NCI-H2227 (cell line): Measurements from ENCODE around the gene ABHD1.
"Not testable (repeated sequence)": the region's sequence is repeated elsewhere in the genome, so short reads cannot be mapped to it uniquely, and the experiment has no call there.

ENCODE experiments used
- DNase-seq: peaks from one replicate; lab custom pipeline; 2025; ENCODE audit not compliant: unreplicated experiment; lab: John Stamatoyannopoulos, UW

Gene ABHD1

DNA sequence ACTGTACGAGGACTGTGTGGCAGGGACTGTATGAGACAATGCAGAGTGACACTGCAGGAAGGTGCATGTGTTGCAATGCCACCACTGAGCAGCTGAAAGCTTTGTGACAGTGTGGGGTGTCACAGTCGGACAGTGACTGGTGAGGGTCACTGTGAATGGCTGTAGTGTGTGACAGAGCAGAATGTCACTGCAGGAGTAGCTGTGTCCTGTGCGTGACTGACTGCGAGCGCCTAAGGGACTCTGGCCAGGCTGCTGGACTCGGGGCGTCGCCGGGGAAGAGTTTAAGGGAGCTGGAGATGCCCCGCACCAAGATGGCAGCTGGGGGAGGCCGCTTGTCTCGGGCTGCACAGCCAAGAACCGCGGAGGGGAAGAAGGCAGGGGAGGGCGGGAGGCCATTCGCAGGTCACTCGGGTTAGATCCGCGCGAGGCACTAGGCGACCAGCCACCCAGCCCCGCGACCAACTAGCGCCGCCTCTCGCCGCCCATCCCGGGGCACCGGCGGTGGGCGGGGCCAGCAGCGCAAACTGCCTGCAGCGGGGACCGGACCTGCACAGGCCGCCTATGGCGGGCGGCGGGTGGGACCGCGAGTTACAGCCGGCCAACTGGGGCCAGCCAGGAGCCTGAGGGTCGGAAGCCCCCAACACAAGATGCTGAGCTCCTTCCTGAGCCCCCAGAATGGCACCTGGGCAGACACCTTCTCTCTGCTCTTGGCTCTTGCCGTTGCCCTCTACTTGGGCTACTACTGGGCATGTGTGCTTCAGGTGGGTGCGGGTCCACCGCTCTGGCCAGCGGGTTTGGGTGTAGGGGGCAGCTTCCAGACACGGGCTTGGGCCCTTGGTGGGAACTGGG lies at the start of gene ABHD1:
TSS of gene ABHD1 (plus strand) at position 514 of the 849 bp plus-strand sequence. CDS start at position 648, 134 bp downstream.
- peak; percentile 59 for DNase-seq

DNA sequence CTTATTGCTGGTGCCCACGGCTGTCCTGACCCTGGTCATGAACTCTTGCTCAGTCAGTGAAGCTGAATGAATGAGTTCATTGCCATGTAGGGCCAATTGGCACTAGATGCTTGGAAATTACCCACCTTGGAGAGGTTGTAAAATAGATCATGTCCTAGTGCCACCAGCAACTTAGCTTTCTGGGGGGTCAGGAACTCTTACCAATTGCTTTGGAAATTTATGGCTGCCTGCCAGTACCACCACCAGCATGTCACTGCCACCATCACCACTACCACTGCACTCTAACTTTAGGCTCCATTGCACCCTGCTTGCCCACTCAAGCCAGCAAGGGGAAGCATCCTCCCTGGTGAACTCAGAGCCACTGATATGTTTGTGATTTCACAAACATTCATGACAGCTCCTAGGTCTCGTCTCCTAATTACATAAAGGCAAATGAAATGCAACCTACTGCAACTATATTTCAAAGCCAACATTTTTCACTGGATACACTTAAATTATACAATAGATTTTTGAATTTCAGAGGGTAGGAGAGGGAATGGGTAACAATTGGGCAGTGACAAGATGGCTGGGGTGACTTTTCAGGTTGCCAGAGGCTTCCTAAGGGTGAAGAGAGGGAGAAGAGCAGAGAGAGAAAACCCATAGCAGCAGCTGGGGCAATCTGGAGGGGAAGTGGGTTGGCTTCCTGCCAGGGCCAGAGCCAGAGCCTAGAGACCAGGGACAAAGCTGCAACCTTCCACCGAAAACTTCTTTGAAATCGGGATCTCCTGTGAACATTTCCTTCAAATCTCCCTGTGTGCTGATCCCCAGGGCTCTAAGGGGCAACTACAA lies 48.7 kb upstream of the ABHD1 start:
- peak; percentile 19 for DNase-seq

DNA sequence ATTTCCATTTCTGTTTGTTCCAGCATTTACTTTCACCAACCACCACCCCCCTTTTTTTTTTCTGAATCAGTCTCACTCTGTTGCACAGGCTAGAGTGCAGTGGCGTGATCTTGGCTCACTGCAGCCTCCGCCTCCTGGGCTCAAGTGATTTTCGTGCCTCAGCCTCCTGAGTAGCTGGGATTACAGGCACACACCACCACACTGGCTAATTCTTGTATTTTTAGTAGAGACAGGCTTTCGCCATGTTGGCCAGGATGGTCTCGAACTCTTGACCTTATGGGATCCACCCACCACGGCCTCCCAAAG lies 48.1 kb upstream of the ABHD1 start:
- DNase-seq: not testable (repeated sequence)

DNA sequence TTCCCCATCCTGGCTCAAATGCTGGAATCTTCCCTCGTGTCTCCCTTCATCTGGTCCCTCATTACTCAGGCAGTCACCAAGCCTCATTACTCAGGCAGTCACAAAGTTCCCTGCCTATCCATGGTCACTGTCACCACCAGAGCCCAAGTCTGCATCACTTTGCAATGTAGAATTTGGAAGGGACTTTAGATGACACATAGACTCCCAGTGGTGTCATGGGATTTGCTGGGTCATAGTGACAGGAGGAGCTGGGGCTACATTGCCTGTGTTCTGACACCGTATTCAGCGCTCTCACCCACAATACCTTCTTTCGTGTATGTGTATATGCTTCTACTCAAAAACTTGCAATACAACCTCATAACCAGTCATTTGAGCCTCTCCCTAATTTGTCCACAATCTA lies 47.3 kb upstream of the ABHD1 start:
- no peak for DNase-seq

DNA sequence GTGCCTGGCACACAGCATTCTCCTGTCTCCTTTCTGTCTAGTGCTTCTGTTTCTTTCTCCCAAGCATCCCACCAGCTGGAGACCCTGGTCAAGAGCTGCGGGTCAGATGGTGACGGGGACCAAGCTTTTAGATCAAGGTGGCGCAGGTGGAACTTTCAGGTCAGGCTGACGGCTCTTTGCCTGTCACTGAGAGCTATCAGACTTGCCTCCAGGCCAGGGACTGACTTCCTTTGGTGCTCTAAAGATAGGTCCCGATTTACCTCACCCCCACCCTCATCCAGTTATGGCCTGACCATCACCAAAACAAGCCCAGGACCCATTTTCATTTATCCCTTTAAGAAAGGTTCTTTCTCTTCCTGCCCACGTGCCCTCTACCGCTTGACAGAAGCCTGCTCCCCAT lies 46.4 kb upstream of the ABHD1 start:
- no peak for DNase-seq

DNA sequence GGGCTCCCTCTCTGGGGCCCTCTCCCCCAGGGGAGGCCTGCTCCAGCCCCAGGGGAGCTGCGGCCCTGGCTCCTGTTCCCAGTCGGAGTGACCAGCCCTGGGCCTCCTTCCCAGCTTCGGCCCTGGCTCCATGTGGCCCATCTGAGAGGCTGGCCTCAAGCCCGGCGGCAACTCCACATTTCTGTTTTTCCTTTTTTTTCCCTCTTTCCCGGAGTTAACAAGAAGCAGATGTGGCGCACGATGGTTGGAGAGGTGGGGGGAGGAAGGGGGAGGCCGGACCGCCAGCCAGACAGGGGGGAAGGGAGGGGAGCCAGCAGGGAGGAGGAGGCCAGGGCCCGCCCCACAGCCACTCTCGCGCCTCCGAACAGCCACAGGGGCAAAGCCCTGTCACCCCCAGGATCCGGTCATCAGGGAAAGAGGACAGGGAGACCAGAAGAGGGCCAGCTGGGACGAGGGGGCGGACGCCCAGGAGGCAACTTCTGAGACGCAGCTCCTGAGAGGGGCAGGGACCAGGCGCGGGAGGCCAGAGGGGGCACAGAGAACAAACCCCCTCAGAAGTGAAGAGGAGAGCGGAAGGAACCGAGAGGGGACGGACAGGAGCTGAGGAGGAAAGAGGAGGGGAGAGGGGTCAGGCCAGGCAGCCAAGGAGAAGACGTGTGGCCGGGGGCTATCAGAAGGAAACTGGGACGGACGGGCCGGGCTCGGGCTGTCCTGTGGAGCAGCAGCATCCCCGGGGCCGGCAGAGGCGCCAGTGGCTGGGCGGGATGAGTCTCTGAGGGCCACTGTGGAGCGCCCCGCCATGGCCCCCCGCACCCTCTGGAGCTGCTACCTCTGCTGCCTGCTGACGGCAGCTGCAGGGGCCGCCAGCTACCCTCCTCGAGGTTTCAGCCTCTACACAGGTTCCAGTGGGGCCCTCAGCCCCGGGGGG lies 45.1 kb upstream of the ABHD1 start, which contains the start of gene EMILIN1:
TSS of gene EMILIN1 (plus strand) at position 349 of the 928 bp plus-strand sequence. CDS start at position 800, 451 bp downstream.
- DNase-seq: peak; percentile 64

DNA sequence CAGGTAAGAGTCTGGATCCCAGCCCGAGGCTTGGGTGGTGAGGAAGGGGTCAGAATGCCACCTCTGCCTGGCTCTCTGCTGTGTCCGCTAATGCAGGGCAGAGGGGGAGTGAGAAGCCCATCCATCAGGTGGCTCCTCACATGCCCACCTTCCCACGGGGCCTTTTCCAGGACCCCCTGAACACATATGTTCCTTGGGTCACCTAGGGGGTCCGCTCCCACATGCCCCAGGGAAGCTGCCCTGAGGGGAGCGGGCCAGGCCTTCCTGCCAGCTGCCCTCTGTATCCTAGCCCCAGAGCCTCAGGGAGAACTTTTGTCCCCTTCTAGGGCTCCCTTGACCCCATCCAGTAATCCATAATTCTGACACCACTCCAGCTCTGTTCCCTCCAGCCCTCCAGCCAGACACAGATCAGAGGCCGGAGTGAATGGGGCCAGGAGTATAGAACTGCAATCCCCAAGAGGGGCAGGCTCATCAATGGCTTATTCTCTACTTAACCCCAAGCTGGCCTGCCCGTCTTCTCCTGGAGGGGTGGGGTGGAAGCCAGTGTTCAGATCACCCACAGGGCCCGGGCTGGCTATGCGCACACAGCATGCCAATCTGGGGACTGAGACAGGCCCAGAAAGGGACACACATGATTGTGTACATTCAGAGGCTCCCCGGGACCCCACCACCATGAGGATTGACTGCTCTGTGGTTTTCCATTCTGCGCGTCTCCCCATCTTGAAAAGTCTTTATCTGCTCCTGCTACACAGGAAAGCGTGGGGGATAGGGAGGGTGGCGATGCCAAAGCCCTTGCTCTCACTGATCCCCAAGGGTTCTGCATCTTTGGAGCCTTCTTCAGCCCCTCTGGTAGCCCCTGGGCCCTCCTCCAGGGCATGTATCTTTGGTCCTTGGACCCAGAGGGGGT lies 44.1 kb upstream of the ABHD1 start:
- no peak for DNase-seq

DNA sequence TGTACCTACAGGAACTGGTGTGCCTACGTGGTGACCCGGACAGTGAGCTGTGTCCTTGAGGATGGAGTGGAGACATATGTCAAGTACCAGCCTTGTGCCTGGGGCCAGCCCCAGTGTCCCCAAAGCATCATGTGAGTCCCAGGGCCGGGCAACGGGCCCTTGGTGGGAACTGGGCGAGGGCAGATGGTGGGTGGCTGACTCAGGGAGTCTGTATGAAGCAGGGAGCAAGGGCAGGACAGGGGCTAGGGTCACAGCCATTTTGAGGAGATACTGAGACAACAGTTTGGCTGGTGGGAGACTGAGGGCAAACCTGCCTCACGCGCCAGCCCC lies 43.5 kb upstream of the ABHD1 start:
- no peak for DNase-seq

DNA sequence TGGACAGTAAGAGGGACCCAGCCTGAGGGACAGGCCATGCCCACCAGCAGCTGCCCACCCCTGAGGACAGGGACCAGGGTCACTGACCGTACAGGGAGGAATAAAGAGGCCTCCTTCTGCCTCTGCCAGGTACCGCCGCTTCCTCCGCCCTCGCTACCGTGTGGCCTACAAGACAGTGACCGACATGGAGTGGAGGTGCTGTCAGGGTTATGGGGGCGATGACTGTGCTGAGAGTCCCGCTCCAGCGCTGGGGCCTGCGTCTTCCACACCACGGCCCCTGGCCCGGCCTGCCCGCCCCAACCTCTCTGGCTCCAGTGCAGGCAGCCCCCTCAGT lies 43.0 kb upstream of the ABHD1 start:
- no peak for DNase-seq

DNA sequence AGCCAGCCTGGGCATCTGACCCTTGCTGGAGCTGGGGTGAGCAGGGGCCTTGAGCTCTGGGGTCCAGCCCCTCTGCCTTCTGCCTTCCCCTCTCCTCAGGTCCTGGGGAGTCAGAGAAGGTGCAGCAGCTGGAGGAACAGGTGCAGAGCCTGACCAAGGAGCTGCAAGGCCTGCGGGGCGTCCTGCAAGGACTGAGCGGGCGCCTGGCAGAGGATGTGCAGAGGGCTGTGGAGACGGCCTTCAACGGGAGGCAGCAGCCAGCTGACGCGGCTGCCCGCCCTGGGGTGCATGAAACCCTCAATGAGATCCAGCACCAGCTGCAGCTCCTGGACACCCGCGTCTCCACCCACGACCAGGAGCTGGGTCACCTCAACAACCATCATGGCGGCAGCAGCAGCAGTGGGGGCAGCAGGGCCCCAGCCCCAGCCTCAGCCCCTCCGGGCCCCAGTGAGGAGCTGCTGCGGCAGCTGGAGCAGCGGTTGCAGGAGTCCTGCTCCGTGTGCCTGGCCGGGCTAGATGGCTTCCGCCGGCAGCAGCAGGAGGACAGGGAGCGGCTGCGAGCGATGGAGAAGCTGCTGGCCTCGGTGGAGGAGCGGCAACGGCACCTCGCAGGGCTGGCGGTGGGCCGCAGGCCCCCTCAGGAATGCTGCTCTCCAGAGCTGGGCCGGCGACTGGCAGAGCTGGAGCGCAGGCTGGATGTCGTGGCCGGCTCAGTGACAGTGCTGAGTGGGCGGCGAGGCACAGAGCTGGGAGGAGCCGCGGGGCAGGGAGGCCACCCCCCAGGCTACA lies 41.4 kb upstream of the ABHD1 start:
- DNase-seq: no peak

DNA sequence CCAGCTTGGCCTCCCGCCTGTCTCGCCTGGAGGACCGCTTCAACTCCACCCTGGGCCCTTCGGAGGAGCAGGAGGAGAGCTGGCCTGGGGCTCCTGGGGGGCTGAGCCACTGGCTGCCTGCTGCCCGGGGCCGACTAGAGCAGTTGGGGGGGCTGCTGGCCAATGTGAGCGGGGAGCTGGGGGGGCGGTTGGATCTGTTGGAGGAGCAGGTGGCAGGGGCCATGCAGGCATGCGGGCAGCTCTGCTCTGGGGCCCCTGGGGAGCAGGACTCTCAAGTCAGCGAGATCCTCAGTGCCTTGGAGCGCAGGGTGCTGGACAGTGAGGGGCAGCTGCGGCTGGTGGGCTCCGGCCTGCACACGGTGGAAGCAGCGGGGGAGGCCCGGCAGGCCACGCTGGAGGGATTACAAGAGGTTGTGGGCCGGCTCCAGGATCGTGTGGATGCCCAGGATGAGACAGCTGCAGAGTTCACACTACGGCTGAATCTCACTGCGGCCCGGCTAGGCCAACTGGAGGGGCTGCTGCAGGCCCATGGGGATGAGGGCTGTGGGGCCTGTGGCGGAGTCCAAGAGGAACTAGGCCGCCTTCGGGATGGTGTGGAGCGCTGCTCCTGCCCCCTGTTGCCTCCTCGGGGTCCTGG lies 40.7 kb upstream of the ABHD1 start:
- no peak for DNase-seq

DNA sequence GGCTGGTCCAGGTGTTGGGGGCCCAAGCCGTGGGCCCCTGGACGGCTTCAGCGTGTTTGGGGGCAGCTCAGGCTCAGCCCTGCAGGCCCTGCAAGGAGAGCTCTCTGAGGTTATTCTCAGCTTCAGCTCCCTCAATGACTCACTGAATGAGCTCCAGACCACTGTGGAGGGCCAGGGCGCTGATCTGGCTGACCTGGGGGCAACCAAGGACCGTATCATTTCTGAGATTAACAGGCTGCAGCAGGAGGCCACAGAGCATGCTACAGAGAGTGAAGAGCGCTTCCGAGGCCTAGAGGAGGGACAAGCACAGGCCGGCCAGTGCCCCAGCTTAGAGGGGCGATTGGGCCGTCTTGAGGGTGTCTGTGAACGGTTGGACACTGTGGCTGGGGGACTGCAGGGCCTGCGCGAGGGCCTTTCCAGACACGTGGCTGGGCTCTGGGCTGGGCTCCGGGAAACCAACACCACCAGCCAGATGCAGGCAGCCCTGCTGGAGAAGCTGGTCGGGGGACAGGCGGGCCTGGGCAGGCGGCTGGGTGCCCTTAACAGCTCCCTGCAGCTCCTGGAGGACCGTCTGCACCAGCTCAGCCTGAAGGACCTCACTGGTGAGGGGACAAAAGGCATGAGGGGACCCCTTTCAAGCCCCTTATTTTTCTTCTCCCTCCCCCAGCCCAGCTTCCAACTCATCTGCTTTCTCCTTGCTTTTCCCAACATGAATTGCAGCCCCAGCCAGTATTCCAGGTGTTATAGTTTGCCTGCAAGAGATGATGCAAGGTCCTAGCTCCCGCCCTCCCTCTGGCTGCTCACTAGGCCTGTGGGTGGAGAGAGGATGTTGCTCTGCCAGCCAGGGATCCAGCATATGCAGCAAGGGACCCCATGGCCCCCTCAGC lies 40.0 kb upstream of the ABHD1 start:
- no peak for DNase-seq

DNA sequence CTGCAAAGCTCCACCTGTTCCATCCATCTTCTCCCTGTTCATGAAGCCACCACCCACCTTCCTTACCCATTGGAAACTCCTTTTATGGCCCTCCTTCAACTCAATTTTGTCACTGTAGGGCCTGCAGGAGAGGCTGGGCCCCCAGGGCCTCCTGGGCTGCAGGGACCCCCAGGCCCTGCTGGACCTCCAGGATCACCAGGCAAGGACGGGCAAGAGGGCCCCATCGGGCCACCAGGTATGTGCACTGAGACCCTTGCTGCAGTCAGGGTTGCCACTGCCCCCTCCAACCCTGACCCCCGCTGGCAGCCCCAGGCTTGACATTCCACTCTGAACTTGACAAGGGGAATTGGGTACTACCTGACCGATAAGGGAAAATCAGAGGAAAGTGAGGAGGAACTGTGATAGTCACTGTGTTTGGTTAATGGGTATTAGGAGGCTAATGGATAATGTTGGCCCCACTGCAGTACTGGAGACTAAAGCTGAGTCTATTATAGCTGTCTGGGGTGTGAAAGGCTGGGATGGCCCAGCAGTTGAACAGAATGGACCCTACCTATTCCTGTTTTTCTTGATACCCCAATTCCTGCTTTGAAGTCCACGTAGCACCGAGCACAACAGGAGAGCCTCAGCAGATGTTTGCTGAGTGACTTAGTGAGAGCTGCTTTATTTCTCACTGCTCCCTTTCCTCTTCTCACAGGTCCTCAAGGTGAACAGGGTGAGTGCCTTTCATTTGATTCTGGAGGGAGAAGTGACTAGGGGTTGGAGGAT lies 39.1 kb upstream of the ABHD1 start:
- no peak for DNase-seq

DNA sequence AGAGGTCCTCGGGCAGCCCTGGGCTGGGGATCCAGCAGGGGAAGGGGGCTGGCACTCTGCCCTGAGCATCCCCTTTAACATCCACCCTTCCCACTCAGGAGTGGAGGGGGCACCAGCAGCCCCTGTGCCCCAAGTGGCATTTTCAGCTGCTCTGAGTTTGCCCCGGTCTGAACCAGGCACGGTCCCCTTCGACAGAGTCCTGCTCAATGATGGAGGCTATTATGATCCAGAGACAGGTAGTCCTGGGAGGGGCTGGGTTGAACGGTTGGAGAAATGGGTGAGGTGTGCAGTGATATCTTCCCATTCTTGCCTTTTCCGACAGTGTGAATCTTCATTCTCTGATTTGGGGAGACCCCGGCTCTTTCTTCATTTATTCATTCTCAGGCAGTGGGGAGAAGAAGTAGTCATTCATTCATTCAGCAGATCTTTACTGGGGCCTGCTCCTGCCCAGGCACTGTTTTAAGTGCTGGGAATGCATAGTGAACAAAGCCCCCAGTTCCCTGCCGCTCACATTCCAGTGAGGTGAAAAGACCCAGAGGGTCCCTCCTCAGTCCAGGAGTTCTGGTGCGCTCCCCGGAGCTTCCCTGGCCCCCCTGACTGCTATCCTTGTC lies 38.4 kb upstream of the ABHD1 start:
- no peak for DNase-seq

DNA sequence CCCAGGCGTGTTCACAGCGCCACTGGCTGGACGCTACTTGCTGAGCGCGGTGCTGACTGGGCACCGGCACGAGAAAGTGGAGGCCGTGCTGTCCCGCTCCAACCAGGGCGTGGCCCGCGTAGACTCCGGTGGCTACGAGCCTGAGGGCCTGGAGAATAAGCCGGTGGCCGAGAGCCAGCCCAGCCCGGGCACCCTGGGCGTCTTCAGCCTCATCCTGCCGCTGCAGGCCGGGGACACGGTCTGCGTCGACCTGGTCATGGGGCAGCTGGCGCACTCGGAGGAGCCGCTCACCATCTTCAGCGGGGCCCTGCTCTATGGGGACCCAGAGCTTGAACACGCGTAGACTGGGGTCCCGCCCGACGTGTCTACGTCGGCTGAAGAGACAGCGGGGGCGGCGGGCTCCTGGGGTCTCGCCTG lies 37.9 kb upstream of the ABHD1 start:
- peak; percentile 71 for DNase-seq

DNA sequence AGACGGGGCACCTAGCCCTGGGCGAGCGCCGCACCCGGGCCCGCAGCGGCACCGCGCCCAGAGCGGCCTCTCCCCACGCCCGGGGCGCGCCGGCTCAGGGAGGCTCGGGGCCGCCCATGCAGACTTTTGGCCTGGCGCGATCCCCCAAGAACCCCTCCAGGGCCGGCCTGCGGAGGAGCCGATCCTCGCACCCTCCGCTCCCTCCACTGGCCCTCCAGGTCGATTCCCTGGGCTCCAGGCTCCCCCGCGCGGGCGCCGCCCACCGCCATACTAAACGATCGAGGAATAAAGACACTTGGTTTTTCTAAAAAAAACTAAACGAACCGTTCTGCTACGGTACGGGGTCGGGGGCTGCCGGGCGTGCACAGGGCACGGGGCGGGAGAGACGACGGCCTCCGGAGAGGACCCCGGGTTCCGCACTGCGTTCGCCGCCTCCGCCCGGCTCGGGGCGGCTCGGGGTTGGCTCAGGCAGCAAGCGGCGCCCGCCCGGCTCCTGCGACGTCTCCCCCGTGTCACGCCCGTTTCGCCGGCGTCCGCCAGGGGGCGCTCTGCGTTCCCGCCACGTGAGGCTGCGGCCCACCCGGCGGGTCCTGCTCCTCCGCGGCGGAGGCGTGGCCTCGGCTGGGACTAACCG lies 37.4 kb upstream of the ABHD1 start:
- DNase-seq: peak; percentile 98
